HTR-8/SVneo (cell line): ENCODE measurements around the gene SFT2D3.

ENCODE experiments used
- DNase-seq: peaks from one replicate; pipeline ENCODE4 v3.0.0; 2011; ENCODE audit warnings: low spot score, mixed read lengths; ENCODE audit not compliant: insufficient read length
- FAIRE-seq: peaks from 2 replicates; lab custom pipeline; 2011; peaks lifted over from hg19 to GRCh38; lab: Jason Lieb, UNC

The SFT2D3 gene, protein sequence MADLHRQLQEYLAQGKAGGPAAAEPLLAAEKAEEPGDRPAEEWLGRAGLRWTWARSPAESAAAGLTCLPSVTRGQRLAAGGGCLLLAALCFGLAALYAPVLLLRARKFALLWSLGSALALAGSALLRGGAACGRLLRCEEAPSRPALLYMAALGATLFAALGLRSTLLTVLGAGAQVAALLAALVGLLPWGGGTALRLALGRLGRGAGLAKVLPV

DNA sequence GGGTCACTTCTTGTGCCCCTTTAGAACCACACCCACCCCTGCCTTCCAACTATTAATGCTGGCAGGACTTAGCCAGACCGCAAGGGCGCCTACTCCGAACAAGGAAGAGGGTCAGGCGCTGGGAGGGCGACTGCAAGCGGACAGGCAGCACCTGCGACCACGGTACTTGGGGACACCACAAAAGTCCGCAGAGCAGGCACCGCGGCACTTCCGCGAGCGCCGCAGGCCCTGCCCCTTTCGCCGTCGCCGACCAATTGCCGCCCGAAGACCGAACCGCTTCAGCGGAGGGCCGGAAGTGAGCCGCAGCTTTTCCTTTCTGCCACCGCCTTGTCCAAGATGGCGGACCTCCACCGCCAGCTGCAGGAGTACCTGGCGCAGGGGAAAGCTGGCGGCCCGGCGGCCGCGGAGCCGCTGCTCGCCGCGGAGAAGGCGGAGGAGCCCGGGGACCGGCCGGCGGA is at the start of gene SFT2D3:
SFT2D3 (plus strand) TSS at position 305 of the 458 bp plus-strand sequence; CDS start at position 337, 32 bp downstream.
- FAIRE-seq: peak; percentile 65
- DNase-seq: peak; percentile 95

DNA sequence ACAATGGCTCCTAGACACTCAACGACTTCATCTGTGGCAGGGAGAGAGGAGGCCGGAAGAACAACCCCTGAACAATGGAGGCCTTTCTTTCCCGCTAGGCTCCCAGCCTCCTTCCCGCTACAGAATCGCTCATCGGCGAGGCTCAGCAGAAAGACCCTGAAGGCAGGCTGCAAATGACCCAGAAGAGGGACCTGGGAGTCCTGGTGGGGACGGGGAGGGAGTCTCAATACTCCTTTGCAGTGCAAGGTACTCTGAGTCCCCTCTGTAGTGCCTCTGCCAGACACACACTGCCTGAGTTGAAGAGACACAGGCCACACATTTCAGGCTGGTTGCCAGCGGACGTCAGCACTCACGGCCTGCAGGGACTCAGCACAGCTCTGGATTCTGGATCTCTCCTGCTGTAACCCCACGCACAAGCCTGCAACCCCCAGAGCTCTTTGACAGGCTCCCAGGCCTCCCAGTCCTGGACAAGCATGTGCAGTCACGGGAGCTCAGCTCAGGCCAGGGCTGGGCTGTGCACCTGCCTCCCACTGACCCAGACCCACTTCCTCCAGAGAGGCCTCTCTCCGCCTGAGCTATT is 49.2 kb upstream of the SFT2D3 start:
- no peak for FAIRE-seq
- no peak for DNase-seq

DNA sequence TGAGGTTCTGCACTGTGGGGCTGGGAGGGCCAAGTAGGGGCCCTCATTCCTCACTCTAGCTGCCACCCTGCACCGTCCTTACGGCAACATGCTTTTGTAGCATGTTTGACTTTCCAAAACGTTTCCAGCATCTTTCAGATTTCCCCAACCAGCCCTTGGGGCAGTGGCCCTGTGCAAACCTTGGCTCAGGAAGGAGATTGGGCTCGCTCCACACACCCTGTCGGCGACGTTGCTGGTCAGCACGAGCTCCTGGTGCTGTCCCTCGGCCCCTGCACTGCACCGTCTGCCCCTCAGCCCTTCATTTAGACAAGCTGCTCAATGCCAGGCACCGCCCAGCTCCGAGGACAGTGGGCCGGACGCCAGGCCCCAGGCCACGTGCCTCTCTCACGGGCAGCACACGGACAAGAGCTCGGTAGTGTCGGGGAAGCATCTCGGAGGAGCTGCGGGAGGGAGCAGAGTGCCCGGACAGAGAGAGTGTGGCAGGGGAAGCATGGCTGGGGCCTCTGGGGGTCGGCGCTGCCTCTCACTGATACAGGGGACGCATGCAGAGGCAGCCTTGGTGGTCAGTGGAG is 48.4 kb upstream of the SFT2D3 start:
- no peak for FAIRE-seq
- DNase-seq: no peak

GRCh38 chr2:127653421-127654083 is 47.7 kb upstream of the SFT2D3 start:
- FAIRE-seq (no peak), DNase-seq (no peak)

DNA sequence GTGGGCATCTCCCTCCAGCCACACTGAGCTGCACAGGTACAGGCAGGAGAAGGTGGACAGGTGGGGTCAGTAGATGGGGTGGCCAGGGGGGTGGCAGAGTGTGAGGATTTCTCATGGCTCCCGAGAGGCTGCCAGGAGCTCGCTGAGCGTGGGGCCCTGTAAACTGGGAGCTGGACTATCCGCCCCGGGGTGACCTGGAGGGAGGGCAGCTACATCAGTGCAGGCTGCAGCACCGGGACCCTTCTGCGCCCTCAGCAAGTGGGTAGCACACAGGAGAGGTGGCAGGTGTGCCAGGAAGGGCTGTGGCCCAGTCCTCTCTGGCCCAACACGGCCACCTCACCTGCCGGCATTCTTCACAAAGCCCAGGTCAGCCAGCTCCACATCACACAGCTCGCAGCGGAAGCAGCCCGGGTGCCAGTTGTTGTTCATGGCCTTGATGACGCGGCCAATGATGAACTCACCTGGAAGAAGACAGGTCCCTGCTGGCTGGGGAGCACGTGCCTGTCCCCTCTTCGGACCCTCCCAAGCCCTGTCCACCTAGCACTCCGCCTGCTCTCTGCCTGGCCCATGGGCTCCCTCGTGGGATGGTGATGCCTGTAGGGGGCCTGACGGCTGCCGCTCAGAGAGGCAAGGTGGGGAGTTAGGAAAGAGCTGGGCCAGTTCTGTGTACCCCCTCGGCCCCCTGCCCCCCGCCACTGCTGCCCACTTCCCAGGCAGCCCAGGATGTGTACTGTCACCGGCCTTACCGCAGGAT is 47.0 kb upstream of the SFT2D3 start:
- DNase-seq (no peak), FAIRE-seq (no peak)

- DNase-seq (no peak), FAIRE-seq (no peak)
Observed at GRCh38 chr2:127654838-127655175, 46.5 kb upstream of the SFT2D3 start.

DNA sequence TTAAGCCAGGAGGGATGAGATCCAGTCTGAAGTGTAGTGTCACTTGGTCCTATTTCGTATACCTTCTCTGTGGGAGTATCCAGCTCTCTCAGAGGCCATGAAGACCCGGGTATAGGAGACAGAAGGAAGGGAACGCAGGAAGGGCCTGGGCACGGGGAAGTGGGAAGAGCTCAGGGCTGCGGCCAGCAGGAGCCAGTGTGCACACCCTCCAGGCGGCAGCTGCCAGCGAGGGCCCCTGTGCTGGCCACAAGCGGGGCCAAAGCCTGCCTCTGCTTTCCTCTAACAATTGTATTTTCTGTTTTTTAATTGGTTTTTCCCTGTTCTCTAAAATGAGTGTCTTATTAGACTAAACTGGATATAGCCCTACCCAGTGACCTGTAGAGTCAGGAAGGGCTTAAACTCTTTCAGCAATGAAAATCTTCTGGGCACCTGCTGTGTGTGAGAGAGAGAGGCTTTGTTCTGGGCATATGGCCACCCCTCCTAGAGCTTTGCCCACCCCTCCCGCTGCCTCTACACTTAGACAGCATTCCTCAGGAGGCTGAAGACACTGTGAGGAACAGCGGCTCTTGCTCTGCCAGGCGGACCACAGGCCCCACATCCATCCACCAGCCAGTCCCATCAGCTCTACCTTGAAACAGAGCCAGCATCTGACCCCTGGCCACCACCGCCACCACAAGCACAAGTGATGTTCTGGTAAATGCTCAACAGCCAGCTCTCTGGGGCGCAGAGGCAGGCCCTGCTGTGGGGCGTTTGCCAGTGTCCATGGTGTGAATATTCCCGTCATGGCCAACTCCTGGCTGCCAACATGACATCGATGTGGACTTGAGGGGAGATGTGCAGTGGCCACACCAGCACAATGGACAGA is 45.9 kb upstream of the SFT2D3 start:
- DNase-seq: no peak
- FAIRE-seq: no peak

DNA sequence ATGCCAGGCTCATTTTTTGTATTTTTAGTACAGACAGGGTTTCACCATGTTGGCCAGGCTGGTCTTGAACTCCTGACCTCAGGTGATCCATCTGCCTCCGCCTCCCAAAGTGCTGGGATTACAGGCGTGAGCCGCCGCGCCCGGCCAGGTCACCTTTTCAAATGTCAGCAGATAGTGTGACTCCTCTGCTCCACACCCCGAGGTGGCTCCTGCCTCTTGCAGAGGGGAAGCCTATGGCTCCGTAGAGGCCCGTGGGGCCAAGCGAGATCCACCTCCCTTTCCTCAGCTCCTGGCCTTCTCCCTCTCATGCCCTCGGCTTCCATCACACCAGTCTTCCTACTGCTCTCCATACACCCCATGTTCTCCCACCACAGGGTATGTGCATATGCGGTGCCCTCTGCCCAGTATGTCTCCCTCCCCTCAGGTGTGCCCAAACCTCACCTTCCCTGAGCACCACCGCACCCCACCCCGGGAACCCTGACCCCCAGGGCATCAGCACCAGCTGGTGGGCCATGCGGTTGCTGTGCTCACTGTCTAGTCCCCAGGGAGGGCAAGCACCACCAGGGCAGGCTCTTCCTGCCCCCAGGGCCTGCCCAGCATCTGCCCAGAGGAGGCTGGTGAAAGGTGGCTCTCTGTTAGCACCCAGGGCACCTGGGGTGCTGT is 44.6 kb upstream of the SFT2D3 start:
- no peak for FAIRE-seq
- no peak for DNase-seq

- no peak for FAIRE-seq
- no peak for DNase-seq
Observed at GRCh38 chr2:127657232-127657595, 44.1 kb upstream of the SFT2D3 start.

- DNase-seq (no peak), FAIRE-seq (no peak)
Observed at GRCh38 chr2:127658146-127658545, 43.2 kb upstream of the SFT2D3 start.

GRCh38 chr2:127658641-127659407 is 42.5 kb upstream of the SFT2D3 start:
- DNase-seq: no peak
- FAIRE-seq: no peak

DNA sequence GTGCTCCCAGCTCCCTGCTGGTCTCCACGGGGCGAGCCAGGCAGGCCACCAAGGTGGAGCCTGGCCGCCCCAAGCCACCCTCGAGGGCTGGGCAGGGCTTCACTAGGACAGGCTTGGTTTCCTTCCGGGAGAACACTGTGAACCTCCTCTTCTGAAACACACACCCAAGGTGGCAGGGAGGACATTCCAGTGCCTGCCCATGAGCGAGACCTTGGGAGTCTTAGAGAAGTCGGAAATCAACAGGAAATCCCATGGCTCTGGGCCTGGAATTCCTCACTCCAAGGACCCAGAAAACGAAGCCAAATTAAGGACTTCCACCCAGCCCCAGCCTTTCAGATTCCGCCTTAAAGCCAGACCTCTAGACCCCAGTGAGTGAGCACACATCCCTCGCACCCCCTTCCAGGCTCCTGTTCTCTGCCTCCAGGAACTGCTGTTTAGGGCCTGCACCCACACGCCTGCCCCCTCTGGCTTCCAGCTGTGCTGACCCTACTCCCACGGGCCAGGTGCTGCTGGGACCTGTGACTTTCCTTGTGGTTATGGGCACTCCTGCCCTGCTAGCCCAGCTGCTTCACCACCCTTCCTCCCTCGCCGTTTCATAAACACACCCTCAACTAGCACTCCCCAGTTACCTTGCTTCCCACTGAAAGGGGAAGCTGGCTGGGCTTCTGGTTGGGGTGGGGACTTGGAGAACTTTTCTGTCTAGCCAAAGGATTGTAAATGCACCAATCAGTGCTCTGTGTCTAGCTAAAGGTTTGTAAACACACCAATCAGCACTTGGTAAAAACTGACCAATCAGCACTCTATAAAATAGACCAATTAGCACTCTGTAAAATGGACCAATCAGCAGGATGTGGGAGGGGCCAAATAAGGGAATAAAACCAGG is 41.6 kb upstream of the SFT2D3 start:
- DNase-seq (no peak), FAIRE-seq (no peak)

DNA sequence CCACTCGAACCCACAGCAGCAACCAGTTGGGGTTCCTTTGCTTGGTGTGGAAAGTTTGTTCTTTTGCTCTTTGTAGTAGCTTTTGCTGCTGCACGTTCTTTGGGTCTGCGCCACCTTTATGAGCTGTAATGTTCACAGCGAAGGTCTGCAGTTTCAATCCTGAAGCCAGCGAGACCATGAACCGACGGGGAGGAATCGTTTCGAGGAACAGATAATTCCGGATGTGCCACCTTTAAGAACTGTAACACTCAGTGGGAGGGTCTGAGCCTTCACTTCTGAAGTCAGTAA is 41.1 kb upstream of the SFT2D3 start:
- no peak for DNase-seq
- FAIRE-seq: no peak

DNA sequence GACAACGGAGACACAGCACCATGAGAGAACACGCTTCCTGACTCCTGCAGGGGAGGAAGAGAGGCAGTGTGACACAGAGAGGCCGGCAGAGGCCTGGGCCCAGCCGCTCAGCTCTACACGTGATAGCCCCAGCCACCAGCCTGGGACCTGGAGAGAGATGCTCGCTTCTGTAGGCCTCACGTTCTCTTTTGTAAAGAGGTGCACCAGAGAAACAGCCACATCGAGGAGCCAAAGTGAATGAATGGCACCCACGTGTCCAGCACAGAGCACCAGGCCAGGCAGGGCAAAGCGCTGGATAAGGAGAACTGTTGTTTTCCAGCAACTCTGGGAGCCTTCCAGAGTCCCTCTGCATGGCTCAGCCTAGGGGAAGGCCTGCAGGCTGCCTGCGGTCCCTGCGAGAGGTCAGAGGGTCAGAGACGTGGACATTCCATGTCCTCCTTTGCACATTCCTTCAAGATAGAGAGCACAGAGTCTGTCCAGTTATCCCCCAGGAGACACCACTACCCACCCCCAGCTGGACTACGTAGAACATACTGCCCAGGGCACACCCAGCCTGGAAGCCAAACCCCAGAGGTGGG is 40.1 kb upstream of the SFT2D3 start:
- no peak for FAIRE-seq
- no peak for DNase-seq

- DNase-seq (no peak), FAIRE-seq (no peak)
Observed at GRCh38 chr2:127661949-127662510, 39.3 kb upstream of the SFT2D3 start.

GRCh38 chr2:127662937-127663565 is 38.2 kb upstream of the SFT2D3 start:
- no peak for DNase-seq
- peak; percentile 49 for FAIRE-seq

GRCh38 chr2:127663566-127664064 is 37.7 kb upstream of the SFT2D3 start:
- DNase-seq: no peak
- no peak for FAIRE-seq
